NCI-H187 (cell line): Measurements from ENCODE around the gene PGAM2.

Experiments
- DNase-seq, 2 experiments: peaks; one replicate each; lab custom pipeline; 2025; lab: John Stamatoyannopoulos, UW

Gene PGAM2

GRCh38 chr7:44064791-44065430, 456 bp downstream of the PGAM2 start:
- DNase-seq: no peak

- no peak for DNase-seq
These were observed 1.3 kb downstream of the PGAM2 start for GRCh38 chr7:44063894-44064651.

GRCh38 chr7:44063547-44063893, 1.8 kb downstream of the PGAM2 start:
- DNase-seq: no peak

- no peak for DNase-seq
These were observed 2.5 kb downstream of the PGAM2 start for GRCh38 chr7:44062903-44063295.

GRCh38 chr7:44062180-44062902, 3.0 kb downstream of the PGAM2 start:
- DNase-seq: no peak

GRCh38 chr7:44061645-44062179, 3.7 kb downstream of the PGAM2 start:
- no peak for DNase-seq

GRCh38 chr7:44060948-44061644, 4.3 kb downstream of the PGAM2 start:
- DNase-seq: no peak

GRCh38 chr7:44060091-44060947, 5.0 kb downstream of the PGAM2 start:
- DNase-seq: no peak

GRCh38 chr7:44059219-44060090, 5.9 kb downstream of the PGAM2 start:
- DNase-seq: no peak

- DNase-seq: no peak
These were observed 6.6 kb downstream of the PGAM2 start for GRCh38 chr7:44058759-44059218.

GRCh38 chr7:44057849-44058758, 7.3 kb downstream of the PGAM2 start:
- DNase-seq: no peak

- no peak for DNase-seq
These were observed 8.1 kb downstream of the PGAM2 start for GRCh38 chr7:44057181-44057848.

- DNase-seq: no peak
These were observed 8.7 kb downstream of the PGAM2 start for GRCh38 chr7:44056681-44057080.

GRCh38 chr7:44052771-44053365, 12.5 kb downstream of the PGAM2 start:
- DNase-seq: no peak

GRCh38 chr7:44051611-44052220, 13.7 kb downstream of the PGAM2 start:
- no peak for DNase-seq

GRCh38 chr7:44050915-44051560, 14.3 kb downstream of the PGAM2 start:
- no peak for DNase-seq
